NK-92 treated with Interleukin-12 subunit alpha and Interleukin-12 subunit beta, amount 100 ng/mL, for 24 hours (cell line): ENCODE results near the gene BACH2.
"Not testable (repeated sequence)": the region's sequence is repeated elsewhere in the genome, so short reads cannot be mapped to it uniquely, and the experiment has no call there.

Experiments used
- DNase-seq: peaks from one replicate; lab custom pipeline; 2025; lab: John Stamatoyannopoulos, UW

The BACH2 gene

GRCh38 chr6:89894169-89894568, 402.5 kb downstream of the BACH2 start, which contains the start of gene GJA10:
Gene GJA10, plus strand, starts transcription at chr6:89894469. Its CDS starts 0 bp downstream, at chr6:89894469.
- no peak for DNase-seq

- DNase-seq, result not testable (repeated sequence)
Observed at GRCh38 chr6:89892577-89892976, 404.1 kb downstream of the BACH2 start.

GRCh38 chr6:89890845-89891528, 405.7 kb downstream of the BACH2 start:
- not testable (repeated sequence) for DNase-seq

GRCh38 chr6:89888871-89889270, 407.8 kb downstream of the BACH2 start:
- DNase-seq, result no peak

- no peak for DNase-seq
Observed at GRCh38 chr6:89888138-89888514, 408.5 kb downstream of the BACH2 start.

- no peak for DNase-seq
Observed at GRCh38 chr6:89887452-89888137, 409.0 kb downstream of the BACH2 start.

GRCh38 chr6:89886378-89887120, 410.1 kb downstream of the BACH2 start:
- no peak for DNase-seq
